GM21515 (cell line): ENCODE results near the gene TBC1D19.

ENCODE experiments used
- ATAC-seq: cut with Tn5 transposase; IDR thresholded peaks from one replicate; pipeline ENCODE4 v1.9.1; 2021; ENCODE audit not compliant: unreplicated experiment

Gene TBC1D19

GRCh38 chr4:26729027-26729426 lies 145.1 kb downstream of the TBC1D19 start:
- ATAC-seq: no peak

GRCh38 chr4:26729547-26729946 lies 145.7 kb downstream of the TBC1D19 start:
- no peak for ATAC-seq

- peak; percentile 91 for ATAC-seq
Measured at GRCh38 chr4:26731351-26732035, 147.6 kb downstream of the TBC1D19 start.

- ATAC-seq: no peak
Measured at GRCh38 chr4:26732356-26732755, 148.5 kb downstream of the TBC1D19 start.

- ATAC-seq: no peak
Measured at GRCh38 chr4:26736621-26737020, 152.7 kb downstream of the TBC1D19 start.

GRCh38 chr4:26737385-26737784 lies 153.5 kb downstream of the TBC1D19 start:
- ATAC-seq: no peak

GRCh38 chr4:26741491-26741871 lies 157.6 kb downstream of the TBC1D19 start:
- no peak for ATAC-seq

- peak; percentile 97 for ATAC-seq
Measured at GRCh38 chr4:26746802-26747213, 162.9 kb downstream of the TBC1D19 start.

GRCh38 chr4:26748811-26749210 lies 164.9 kb downstream of the TBC1D19 start:
- ATAC-seq: no peak

GRCh38 chr4:26749867-26750266 lies 166.0 kb downstream of the TBC1D19 start:
- ATAC-seq: no peak

- ATAC-seq: no peak
Measured at GRCh38 chr4:26751004-26751403, 167.1 kb downstream of the TBC1D19 start.

GRCh38 chr4:26751838-26752237 lies 168.0 kb downstream of the TBC1D19 start:
- ATAC-seq: peak; percentile 84

- ATAC-seq: no peak
Measured at GRCh38 chr4:26753187-26753586, 169.3 kb downstream of the TBC1D19 start.

- no peak for ATAC-seq
Measured at GRCh38 chr4:26753617-26754016, 169.7 kb downstream of the TBC1D19 start.

GRCh38 chr4:26757751-26758150 lies 173.9 kb downstream of the TBC1D19 start:
- no peak for ATAC-seq

- ATAC-seq: no peak
Measured at GRCh38 chr4:26758899-26759298, 175.0 kb downstream of the TBC1D19 start.

GRCh38 chr4:26762650-26763049 lies 178.8 kb downstream of the TBC1D19 start:
- no peak for ATAC-seq

GRCh38 chr4:26763063-26763462 lies 179.2 kb downstream of the TBC1D19 start:
- no peak for ATAC-seq

- ATAC-seq: no peak
Measured at GRCh38 chr4:26763648-26764047, 179.8 kb downstream of the TBC1D19 start.

- ATAC-seq: no peak
Measured at GRCh38 chr4:26764231-26764630, 180.3 kb downstream of the TBC1D19 start.

- no peak for ATAC-seq
Measured at GRCh38 chr4:26765515-26765914, 181.6 kb downstream of the TBC1D19 start.

- no peak for ATAC-seq
Measured at GRCh38 chr4:26766141-26766540, 182.3 kb downstream of the TBC1D19 start.
